Heart right ventricle (tissue), 16 donors: ENCODE data around the gene HIPK4. TPM values are rescaled to one million over a fixed set of nuclear protein-coding genes. Genes with fewer than 3 reads are reported as not detected.

ENCODE experiments used
- ATAC-seq, 8 donors: fragments of 200-7000 bp; cut with Tn5 transposase; one replicate each; pipeline ENCODE4 v1.9.1; 2020; ENCODE audit warnings: mild to moderate bottlenecking in 8 of 8, moderate library complexity in 8 of 8, moderate number of reproducible peaks in 1 of 8
- DNase-seq, 2 donors: peaks; one replicate each; pipeline ENCODE4 v3.0.0-alpha.2; 2020
- H3K27ac ChIP-seq, 10 donors: fragments of 200-600 bp; sonication (generic) in 2 of 10; one replicate each; pipeline versions ENCODE4 v1.5.0 to v1.8.0; 2020 to 2022; ENCODE audit warnings: mild to moderate bottlenecking in 3 of 10
- H3K27me3 ChIP-seq, 7 donors: fragments of 200-600 bp; one replicate each; pipeline ENCODE4 v1.8.0; 2021 to 2022; ENCODE audit warnings: mild to moderate bottlenecking in 2 of 7
- H3K36me3 ChIP-seq, 9 donors: fragments of 200-600 bp; sonication (generic) in 1 of 9; one replicate each; pipeline versions ENCODE4 v1.5.0 to v1.8.0; 2020 to 2022; ENCODE audit warnings: mild to moderate bottlenecking in 2 of 9
- H3K4me1 ChIP-seq, 9 donors: fragments of 200-600 bp; sonication (generic) in 1 of 9; one replicate each; pipeline versions ENCODE4 v1.5.0 to v1.8.0; 2020 to 2022; ENCODE audit warnings: mild to moderate bottlenecking in 4 of 9
- H3K4me3 ChIP-seq, 10 donors: fragments of 200-600 bp; sonication (generic) in 2 of 10; one replicate each; pipeline versions ENCODE4 v1.5.0 to v1.8.0; 2020 to 2022; ENCODE audit warnings: mild to moderate bottlenecking in 7 of 10, moderate library complexity in 2 of 10
- H3K9me3 ChIP-seq, 11 donors: fragments of 200-600 bp in 10 of 11; sonication (generic) in 2 of 11; one replicate each; pipeline versions ENCODE4 v1.5.0 to v1.8.0; 2013 to 2022; ENCODE audit warnings: mild to moderate bottlenecking in 2 of 11, control low read depth in 1 of 11, moderate library complexity in 1 of 11
- WGBS, 2 donors: extraction: QIAGEN DNeasy Blood & Tissue Kit; methylation state at CpG; one replicate each; pipeline ENCODE4 v1.1.7; 2013; ENCODE audit warnings: inconsistent platforms in 1 of 2; 5-methylcytosine and 5-hydroxymethylcytosine counted together
- intact Hi-C, 10 donors: fragments of 100-400 bp; cut with DNase I; formaldehyde crosslinking; loops; one replicate each; pipeline versions ENCODE4 v1.11.1 to v1.14.2; 2022
- polyA plus RNA-seq, 2 donors: library from polyadenylated mRNA; stranded (reverse); fragments of 200-250 nt; gene quantifications; one replicate each; pipeline ENCODE4 v1.2.3, GENCODE V29; 2013
- total RNA-seq, 10 donors: library from RNA; stranded (reverse); fragmentation: NEBNext Ultra II Directional in 3 of 10; extraction: Animal tissue kit (Norgen Biotek cat#: 25700) in 3 of 10; gene quantifications; one replicate each; pipeline versions ENCODE4 v1.2.1 to v1.2.4, GENCODE V29; 2021 to 2023
- TF ChIP-seq, protein P1 (sequence below), 9 donors: fragments of 200-600 bp; sonication (generic) in 2 of 9; IDR thresholded peaks; one replicate each; pipeline versions ENCODE4 v1.5.0 to v1.8.0; 2021 to 2022; ENCODE audit warnings: antibody characterized with exemption in 9 of 9, mild to moderate bottlenecking in 5 of 9, moderate library complexity in 1 of 9
- donor health status: Arrhythmogenic right ventricular cardiomyopathy.
- donor health status: ischemic (EF 13 %, LVEDD 7.1; RV severe dilation, severe dysfunction).
- donor health status: healthy with polysubstance abuse.
- donor health status: DM: no; HTN: yes; CAD: no.
- donor health status: DM: no; HTN: no; CAD: no.
- donor health status: ischemic (EF 25% LVEDD 6.9; RV normal size, moderate dysfunction).
- donor health status: ischemic (EF 25% LVEDD 5.7; RV mildly dilated, moderate dysfunction).
- donor health status: healthy.
- donor health status: DM: yes; HTN: yes; CAD: no.
- donor health status: Ischemic cardiomyopathy.
- donor health status: ischemic (EF 35%, LVEDD 5.7; RV mildly dilated, moderate dysfunction).
- donor health status: nonischemic (EF 11% LVEDD 7.7; RV severe dilation, severe dysfunction).
- donor health status: DM: yes; HTN: yes; CAD: no.
- donor health status: PGD.
- donor health status: ischemic (EF 29% LVEDD 5.4; RV normal size, mild dysfunction).
- donor health status: nonischemic (EF 23%, LVEDD 6.1; RV moderate dilation, normal function).

Gene HIPK4
- total and polyA plus RNA-seq, 12 donors: 0.09 to 0.15 (median 0.10) TPM; not detected in 9

DNA sequence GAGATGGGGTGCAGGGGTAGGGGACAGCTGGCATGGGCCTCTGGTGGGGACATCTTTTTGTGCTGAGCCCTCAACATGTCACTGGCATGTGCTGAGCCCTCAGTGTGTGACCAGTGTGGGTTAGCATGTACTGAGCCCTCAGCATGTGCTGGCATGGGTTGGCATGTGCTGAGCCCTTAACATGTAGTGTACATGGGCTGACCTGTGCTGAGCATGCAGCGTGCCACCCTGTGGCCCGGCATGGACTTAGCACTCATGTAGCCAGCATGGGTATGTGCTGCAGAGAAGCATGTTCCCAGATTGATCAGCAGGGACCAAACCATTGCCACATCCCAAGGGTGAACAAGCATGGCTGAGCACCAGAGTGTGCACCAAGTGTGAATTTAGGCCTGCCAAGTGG is 11.5 kb downstream of the HIPK4 start:
- Histone ChIP-seq H3K4me1 (no peaks in the 10 kb centered on the region), H3K9me3 (no peaks in the 10 kb centered on the region), H3K27ac (no peak overlapping the region), H3K4me3 (no peak overlapping the region), H3K27me3 (no peaks in the 10 kb centered on the region), H3K36me3 (peaks cover 0 to 65% (median 19%) of the 10 kb centered on the region in 9 donors)
- intact Hi-C loops: no loop called here
- WGBS, 2 donors: 87% methylated on average over 2 of the region's 2 CpGs
- DNase-seq: no peak
- ATAC-seq: no peak
- TF ChIP-seq, protein P1, sequence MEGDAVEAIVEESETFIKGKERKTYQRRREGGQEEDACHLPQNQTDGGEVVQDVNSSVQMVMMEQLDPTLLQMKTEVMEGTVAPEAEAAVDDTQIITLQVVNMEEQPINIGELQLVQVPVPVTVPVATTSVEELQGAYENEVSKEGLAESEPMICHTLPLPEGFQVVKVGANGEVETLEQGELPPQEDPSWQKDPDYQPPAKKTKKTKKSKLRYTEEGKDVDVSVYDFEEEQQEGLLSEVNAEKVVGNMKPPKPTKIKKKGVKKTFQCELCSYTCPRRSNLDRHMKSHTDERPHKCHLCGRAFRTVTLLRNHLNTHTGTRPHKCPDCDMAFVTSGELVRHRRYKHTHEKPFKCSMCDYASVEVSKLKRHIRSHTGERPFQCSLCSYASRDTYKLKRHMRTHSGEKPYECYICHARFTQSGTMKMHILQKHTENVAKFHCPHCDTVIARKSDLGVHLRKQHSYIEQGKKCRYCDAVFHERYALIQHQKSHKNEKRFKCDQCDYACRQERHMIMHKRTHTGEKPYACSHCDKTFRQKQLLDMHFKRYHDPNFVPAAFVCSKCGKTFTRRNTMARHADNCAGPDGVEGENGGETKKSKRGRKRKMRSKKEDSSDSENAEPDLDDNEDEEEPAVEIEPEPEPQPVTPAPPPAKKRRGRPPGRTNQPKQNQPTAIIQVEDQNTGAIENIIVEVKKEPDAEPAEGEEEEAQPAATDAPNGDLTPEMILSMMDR (IDR thresholded peaks at IDR 0.05): no peak

GRCh38 chr19:40377876-40378385 is 12.1 kb downstream of the HIPK4 start:
- ATAC-seq (no peak), DNase-seq (no peak)
- 94% methylated on average over 25 of the region's 25 CpGs for WGBS, 2 donors
- Histone ChIP-seq H3K27me3 (no peaks in the 10 kb centered on the region), H3K36me3 (peaks cover 0 to 70% (median 22%) of the 10 kb centered on the region in 9 donors), H3K9me3 (no peaks in the 10 kb centered on the region), H3K4me1 (no peaks in the 10 kb centered on the region), H3K4me3 (no peak overlapping the region), H3K27ac (no peak overlapping the region)
- intact Hi-C loops: no loop called here
- TF ChIP-seq, protein P1 (IDR thresholded peaks at IDR 0.05): no peak

- Histone ChIP-seq H3K36me3 (peaks cover 0 to 86% (median 29%) of the 10 kb centered on the region in 9 donors), H3K9me3 (no peaks in the 10 kb centered on the region), H3K4me1 (no peaks in the 10 kb centered on the region), H3K27ac (no peak overlapping the region), H3K4me3 (no peak overlapping the region), H3K27me3 (no peaks in the 10 kb centered on the region)
- TF ChIP-seq, protein P1 (IDR thresholded peaks at IDR 0.05): no peak
- DNase-seq: no peak
- intact Hi-C loops: no loop called here
- no peak for ATAC-seq
- 90 to 96% methylated on average over 17 of the region's 17 CpGs for WGBS, 2 donors
Observed at GRCh38 chr19:40376286-40376862, 13.6 kb downstream of the HIPK4 start.

DNA sequence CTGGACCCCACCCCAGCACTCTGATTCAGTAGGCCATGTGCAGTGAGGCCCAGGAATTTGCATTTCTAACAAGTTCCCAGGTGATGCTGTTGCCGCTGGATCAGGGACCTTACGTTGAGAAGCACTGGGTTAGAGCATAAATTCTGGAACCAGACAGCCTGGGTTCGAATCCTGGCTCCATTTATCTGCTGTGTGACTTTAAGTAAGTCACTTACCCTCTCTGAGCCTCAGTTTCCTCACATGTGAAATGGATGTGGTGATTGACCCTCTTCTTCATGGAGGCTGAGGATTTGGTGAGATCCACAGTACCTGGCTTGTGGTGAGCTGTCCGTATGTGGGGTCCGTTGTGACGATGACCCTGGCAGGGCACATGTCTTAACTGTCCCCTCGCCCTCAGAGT is 15.9 kb downstream of the HIPK4 start:
- Histone ChIP-seq H3K4me1 (no peaks in the 10 kb centered on the region), H3K4me3 (no peak overlapping the region), H3K9me3 (no peaks in the 10 kb centered on the region), H3K27me3 (no peaks in the 10 kb centered on the region), H3K27ac (no peak overlapping the region), H3K36me3 (peaks cover 0 to 94% (median 36%) of the 10 kb centered on the region in 9 donors)
- TF ChIP-seq, protein P1 (IDR thresholded peaks at IDR 0.05): no peak
- ATAC-seq: no peak
- 96 to 97% methylated on average over 7 of the region's 7 CpGs for WGBS, 2 donors
- intact Hi-C loops: no loop called here
- DNase-seq: no peak
